IMR-90 (cell line): ENCODE results near the gene ABCA8. TPM values are rescaled to one million over a fixed set of nuclear protein-coding genes. Genes with fewer than 3 reads are reported as not detected.

Experiments
- ATAC-seq: fragments of 200-7000 bp; cut with Tn5 transposase; 2 replicates; pipeline ENCODE4 v1.9.1; 2020; ENCODE audit warnings: low read depth, mild to moderate bottlenecking, moderate library complexity
- BruUV-seq: library from RNA; stranded (reverse); fragments of 400-500 nt; replicated peaks from 2 replicates; lab custom pipeline; 2021; lab: Mats Ljungman, UMichigan
- CTCF ChIA-PET: fragments of 300-600 bp; formaldehyde crosslinking; extraction: SDS; loops from one replicate; lab custom pipeline; 2021; ENCODE audit warnings: antibody characterized with exemption; lab: Yijun Ruan, JAX
- POLR2A ChIA-PET: fragments of 300-600 bp; sonication (Branson Sonifier 250); formaldehyde crosslinking; loops from one replicate; lab custom pipeline; 2022; ENCODE audit warnings: antibody characterized with exemption; ENCODE audit not compliant: unreplicated experiment; lab: Charles Lee
- DNase-seq: peaks from one replicate; pipeline ENCODE4 v3.0.0; 2013
- H2AFZ ChIP-seq: replicated peaks from 2 replicates; pipeline ENCODE3; 2013; ENCODE audit warnings: low read length, mild to moderate bottlenecking; ENCODE audit not compliant: poor library complexity
- H2AK5ac ChIP-seq: 2 replicates; pipeline ENCODE4 v1.6.1; 2013; ENCODE audit warnings: low read depth, low read length, inconsistent platforms
- H2AK9ac ChIP-seq: replicated peaks from 2 replicates; pipeline ENCODE3; 2013; ENCODE audit warnings: mild to moderate bottlenecking, low read depth, low read length, moderate library complexity; ENCODE audit not compliant: poor library complexity
- H2BK120ac ChIP-seq: 2 replicates; pipeline ENCODE4 v1.6.1; 2013; ENCODE audit warnings: low read depth, low read length, inconsistent platforms
- H2BK15ac ChIP-seq: 3 replicates; pipeline ENCODE4 v1.6.1; 2013; ENCODE audit warnings: low read depth, low read length, inconsistent platforms
- H2BK20ac ChIP-seq: 2 replicates; pipeline ENCODE4 v1.6.1; 2013; ENCODE audit warnings: low read depth, mild to moderate bottlenecking, inconsistent platforms, low read length, moderate library complexity
- H2BK5ac ChIP-seq: 2 replicates; pipeline ENCODE4 v1.6.1; 2013; ENCODE audit warnings: mild to moderate bottlenecking, low read depth, low read length, inconsistent platforms; ENCODE audit not compliant: poor library complexity, severe bottlenecking
- H3K14ac ChIP-seq: replicated peaks from 2 replicates; pipeline ENCODE4 v1.6.1; 2013; ENCODE audit warnings: low read depth, low read length, inconsistent platforms
- H3K18ac ChIP-seq: 2 replicates; pipeline ENCODE4 v1.6.1; 2013; ENCODE audit warnings: low read depth, low read length, control low read depth
- H3K23ac ChIP-seq: 2 replicates; pipeline ENCODE4 v1.6.1; 2013; ENCODE audit warnings: low read depth, low read length, inconsistent platforms
- H3K27ac ChIP-seq: 2 replicates; pipeline ENCODE4 v1.5.1; 2013; ENCODE audit warnings: mild to moderate bottlenecking, control low read depth, low read length; ENCODE audit not compliant: insufficient read depth
- H3K27me3 ChIP-seq: 2 replicates; pipeline ENCODE4 v1.6.1; 2013; ENCODE audit warnings: low read length; ENCODE audit not compliant: control insufficient read depth, insufficient read depth
- H3K36me3 ChIP-seq: 2 replicates; pipeline ENCODE4 v1.6.1; 2013; ENCODE audit warnings: low read length, mixed read lengths; ENCODE audit not compliant: control insufficient read depth, insufficient read depth
- H3K4ac ChIP-seq: 2 replicates; pipeline ENCODE4 v1.6.1; 2013; ENCODE audit warnings: low read depth, low read length, inconsistent platforms
- H3K4me1 ChIP-seq: 2 replicates; pipeline ENCODE4 v1.6.1; 2013; ENCODE audit warnings: low read length, mixed read lengths; ENCODE audit not compliant: control insufficient read depth, insufficient read depth
- H3K4me2 ChIP-seq: 2 replicates; pipeline ENCODE4 v1.6.1; 2013; ENCODE audit warnings: low read depth, mild to moderate bottlenecking, control low read depth, low read length, moderate library complexity
- H3K4me3 ChIP-seq: 2 replicates; pipeline ENCODE4 v1.5.1; 2013; ENCODE audit warnings: low read depth, mild to moderate bottlenecking, control low read depth, low read length, moderate library complexity; ENCODE audit not compliant: insufficient read depth
- H3K56ac ChIP-seq: 2 replicates; pipeline ENCODE4 v1.6.1; 2013; ENCODE audit warnings: low read length, inconsistent platforms; ENCODE audit not compliant: insufficient read depth; ENCODE audit errors: extremely low read depth
- H3K79me1 ChIP-seq, 2 experiments: 2 replicates each; pipeline ENCODE4 v1.6.1; 2013; ENCODE audit warnings: low read length in 2 of 2, inconsistent platforms in 1 of 2, low read depth in 1 of 2
- H3K9ac ChIP-seq: 2 replicates; pipeline ENCODE4 v1.6.1; 2013; ENCODE audit warnings: low read depth, low read length, control low read depth
- H3K9me1 ChIP-seq: 2 replicates; pipeline ENCODE4 v1.6.1; 2013; ENCODE audit warnings: low read length, inconsistent platforms; ENCODE audit not compliant: insufficient read depth
- H3K9me3 ChIP-seq: 2 replicates; pipeline ENCODE4 v1.6.1; 2013; ENCODE audit warnings: low read length; ENCODE audit not compliant: control insufficient read depth, insufficient read depth
- H4K20me1 ChIP-seq: 2 replicates; pipeline ENCODE4 v1.6.1; 2013; ENCODE audit warnings: low read length, inconsistent platforms; ENCODE audit not compliant: insufficient read depth
- H4K5ac ChIP-seq: 2 replicates; pipeline ENCODE4 v1.6.1; 2013; ENCODE audit warnings: mild to moderate bottlenecking, low read depth, low read length, control low read depth
- H4K8ac ChIP-seq, 2 experiments: 2 replicates each; pipeline ENCODE4 v1.6.1; 2013; ENCODE audit warnings: low read depth in 2 of 2, low read length in 2 of 2, control low read depth in 1 of 2, inconsistent platforms in 1 of 2
- H4K91ac ChIP-seq: 2 replicates; pipeline ENCODE4 v1.6.1; 2013; ENCODE audit warnings: low read depth, low read length, inconsistent platforms; ENCODE audit not compliant: insufficient read depth
- CEBPB ChIP-seq: IDR thresholded peaks from 2 replicates; pipeline ENCODE4 v1.6.1; 2012; ENCODE audit warnings: low read depth, low read length, improper control_type of control experiment
- CHD1 ChIP-seq: IDR thresholded peaks from 2 replicates; pipeline ENCODE4 v1.6.1; 2012; ENCODE audit warnings: low read depth, low read length, improper control_type of control experiment
- FOS ChIP-seq: fragments of 150-350 bp; IDR thresholded peaks from 2 replicates; pipeline ENCODE4 v1.6.1; 2016; ENCODE audit warnings: low read depth, low read length
- MAFK ChIP-seq: IDR thresholded peaks from 2 replicates; pipeline ENCODE4 v1.6.1; 2012; ENCODE audit warnings: low read depth, low read length, improper control_type of control experiment
- MAZ ChIP-seq: IDR thresholded peaks from 2 replicates; pipeline ENCODE4 v1.6.1; 2012; ENCODE audit warnings: low read depth, mild to moderate bottlenecking, low read length, improper control_type of control experiment, moderate library complexity, borderline replicate concordance
- NFE2L2 ChIP-seq: fragments of 150-350 bp; IDR thresholded peaks from 2 replicates; pipeline ENCODE4 v1.6.1; 2016; ENCODE audit warnings: low read depth, mild to moderate bottlenecking, low read length
- POLR2A ChIP-seq: IDR thresholded peaks from 2 replicates; pipeline ENCODE4 v1.6.1; 2012; ENCODE audit warnings: mild to moderate bottlenecking, low read depth, low read length
- RAD21 ChIP-seq: IDR thresholded peaks from 2 replicates; pipeline ENCODE4 v1.6.1; 2012; ENCODE audit warnings: low read length, improper control_type of control experiment
- RCOR1 ChIP-seq: IDR thresholded peaks from 2 replicates; pipeline ENCODE4 v1.6.1; 2012; ENCODE audit warnings: mild to moderate bottlenecking, low read length, improper control_type of control experiment; ENCODE audit not compliant: insufficient replicate concordance
- RFX5 ChIP-seq: IDR thresholded peaks from 2 replicates; pipeline ENCODE4 v1.8.0; 2012; ENCODE audit warnings: low read depth, mild to moderate bottlenecking, low read length, moderate library complexity
- WGBS, 2 experiments: methylation state at CpG; one replicate each; pipeline versions ENCODE4 v1.1.5 to v1.1.7; 2013; ENCODE audit warnings: missing lambda C conversion rate in 2 of 2; ENCODE audit not compliant: insufficient read length in 1 of 2; ENCODE audit errors: extremely low coverage in 2 of 2; 5-methylcytosine and 5-hydroxymethylcytosine counted together
- dilution Hi-C: fragments of 300-500 bp; cut with HindIII; formaldehyde crosslinking; loops from one replicate; pipeline ENCODE4 v1.14.3; 2018; ENCODE audit warnings: low sequenced_read_pairs; ENCODE audit not compliant: unreplicated experiment
- in situ Hi-C: fragments of 300-500 bp; cut with MboI; formaldehyde crosslinking; loops from 3 replicates; pipeline ENCODE4 v1.14.3; 2019; ENCODE audit warnings: low sequenced_read_pairs, inconsistent platforms, mixed read lengths
- intact Hi-C: fragments of 100-400 bp; cut with micrococcal nuclease; formaldehyde crosslinking; loops from 2 replicates; pipeline ENCODE4 v1.10.0; 2022
- polyA plus RNA-seq, 3 experiments: library from polyadenylated mRNA; depleted of rRNA; stranded (reverse); fragments of >200 nt; gene quantifications; 2 replicates each; pipeline ENCODE4 v1.2.3, GENCODE V29; 2012; ENCODE audit warnings: low replicate concordance in 1 of 3
- total RNA-seq: library from RNA; depleted of rRNA; stranded (reverse); fragments of >200 nt; gene quantifications from 2 replicates; pipeline ENCODE4 v1.2.3, GENCODE V29; 2012
- TF ChIP-seq, protein P1 (sequence below): fragments of 150-350 bp; IDR thresholded peaks from 2 replicates; pipeline ENCODE4 v1.6.1; 2016; ENCODE audit warnings: low read depth, mild to moderate bottlenecking, low read length, moderate library complexity, borderline replicate concordance
- TF ChIP-seq, protein P2 (sequence below): conservative IDR thresholded peaks from 2 replicates; pipeline ENCODE4 v1.5.1; 2012; ENCODE audit warnings: mild to moderate bottlenecking, low read depth, low read length, improper control_type of control experiment
- TF ChIP-seq, protein P3 (sequence below): fragments of 150-350 bp; IDR thresholded peaks from 2 replicates; pipeline ENCODE4 v1.6.1; 2017; ENCODE audit warnings: mild to moderate bottlenecking, antibody characterized with exemption, low read length, low read depth

The ABCA8 gene
- total and polyA plus RNA-seq, 2 of the 4 experiments (the other 2 are of a cell fraction): 1.8 TPM

DNA sequence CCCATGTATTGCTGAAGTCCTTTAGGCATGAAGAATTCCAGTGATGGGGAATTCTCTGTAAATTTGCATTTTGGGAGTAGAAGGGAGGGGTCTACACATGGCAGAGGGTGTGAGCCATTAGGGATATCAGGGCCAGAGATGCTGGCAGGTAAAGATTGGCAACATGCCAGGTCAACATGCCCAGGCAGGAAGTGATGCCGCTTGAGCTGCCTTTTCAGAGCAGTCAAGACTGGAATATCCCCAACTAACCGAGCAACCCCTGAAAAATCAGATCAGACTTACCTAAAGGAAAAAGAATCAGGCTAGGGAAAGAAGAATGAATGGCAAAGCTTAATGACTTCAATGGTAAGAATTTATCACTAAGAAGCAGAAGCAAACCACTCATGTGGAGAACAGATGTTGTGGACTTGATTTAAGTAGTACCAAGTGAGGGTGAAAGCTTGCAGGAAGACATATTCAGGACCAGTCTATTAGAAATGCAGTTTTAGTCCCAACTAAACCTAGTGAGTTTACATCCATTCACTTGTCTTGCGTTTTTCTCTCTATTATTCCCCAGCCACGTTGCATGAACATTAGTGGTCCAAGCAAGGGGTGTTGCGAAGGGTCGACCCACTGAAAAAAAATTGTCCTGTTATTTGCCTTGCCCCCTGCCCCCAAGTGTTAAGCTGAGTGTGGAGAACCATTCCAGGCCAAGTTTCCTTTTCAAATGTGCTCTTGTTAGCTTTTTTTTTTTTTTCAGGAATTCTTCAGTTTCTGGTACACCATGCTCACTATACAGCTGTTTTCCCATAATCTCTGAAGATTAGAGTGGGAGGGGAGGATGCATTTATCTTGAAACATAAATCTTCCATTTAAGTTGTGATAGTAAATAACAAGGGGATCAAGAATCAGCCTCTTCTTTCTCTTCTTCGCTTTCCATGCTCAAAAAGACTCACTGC is 105.2 kb downstream of the ABCA8 start (continued):
- no peak for TF ChIP-seq MAFK

DNA sequence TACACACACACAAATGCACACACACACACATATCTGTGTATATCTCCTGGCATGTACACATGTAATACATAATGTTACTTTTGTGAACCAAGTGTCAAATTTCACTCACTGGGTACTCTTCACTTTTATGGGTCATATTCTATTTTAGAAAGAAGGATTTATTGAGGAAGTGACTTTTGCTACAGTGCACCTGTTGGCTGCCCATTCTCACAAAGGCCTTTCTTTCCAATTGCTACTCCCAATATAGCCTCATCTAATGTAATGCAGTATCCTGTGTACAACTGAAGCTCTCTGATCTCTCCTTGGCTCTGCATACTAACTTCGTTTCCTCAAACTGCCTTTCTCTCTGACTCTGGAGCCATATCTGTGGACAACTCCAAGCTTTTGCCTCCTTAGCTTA is 107.5 kb downstream of the ABCA8 start:
- no peak overlapping the region for H3K9ac ChIP-seq
- H2BK15ac ChIP-seq: no peak overlapping the region
- dilution Hi-C loops (no loop called here), intact Hi-C loops (no loop called here), in situ Hi-C loops (no loop called here)
- H3K36me3 ChIP-seq: no peaks in the 10 kb centered on the region
- no CpG with 5 or more reads among the region's 1 CpG for WGBS, 2 experiments
- H3K79me1 ChIP-seq: no peaks in the 10 kb centered on the region
- no peak overlapping the region for H2AFZ ChIP-seq
- no peak overlapping the region for H3K56ac ChIP-seq
- no peaks in the 10 kb centered on the region for H3K9me3 ChIP-seq
- BruUV-seq: no TSS peak
- H2BK20ac ChIP-seq: no peak overlapping the region
- H4K20me1 ChIP-seq: no peaks in the 10 kb centered on the region
- H3K14ac ChIP-seq: no peak overlapping the region
- DNase-seq (no peak), ATAC-seq (no peak)
- H3K18ac ChIP-seq: no peak overlapping the region
- no peak overlapping the region for H3K23ac ChIP-seq
- ChIA-PET CTCF (interaction anchor here (1.1 kb wide), 1 partner anchor 35 kb away, joined by 4 read pairs; no protein-coding TSS in a partner anchor), POLR2A (no interaction called here)
- no peaks in the 10 kb centered on the region for H3K9me1 ChIP-seq
- no peak overlapping the region for H4K8ac ChIP-seq
- H4K5ac ChIP-seq: no peak overlapping the region
- no peak overlapping the region for H3K4ac ChIP-seq
- H3K4me2 ChIP-seq: no peak overlapping the region
- H2BK5ac ChIP-seq: no peak overlapping the region
- no peak overlapping the region for H2BK120ac ChIP-seq
- no peak overlapping the region for H3K27ac ChIP-seq
- H2AK5ac ChIP-seq: no peak overlapping the region
- no peaks in the 10 kb centered on the region for H3K27me3 ChIP-seq
- H2AK9ac ChIP-seq: no peak overlapping the region
- no peak overlapping the region for H3K4me3 ChIP-seq
- no peaks in the 10 kb centered on the region for H3K4me1 ChIP-seq
- H4K91ac ChIP-seq: no peak overlapping the region
- TF ChIP-seq POLR2A: no peak
- no peak for TF ChIP-seq CHD1
- TF ChIP-seq, protein P1, sequence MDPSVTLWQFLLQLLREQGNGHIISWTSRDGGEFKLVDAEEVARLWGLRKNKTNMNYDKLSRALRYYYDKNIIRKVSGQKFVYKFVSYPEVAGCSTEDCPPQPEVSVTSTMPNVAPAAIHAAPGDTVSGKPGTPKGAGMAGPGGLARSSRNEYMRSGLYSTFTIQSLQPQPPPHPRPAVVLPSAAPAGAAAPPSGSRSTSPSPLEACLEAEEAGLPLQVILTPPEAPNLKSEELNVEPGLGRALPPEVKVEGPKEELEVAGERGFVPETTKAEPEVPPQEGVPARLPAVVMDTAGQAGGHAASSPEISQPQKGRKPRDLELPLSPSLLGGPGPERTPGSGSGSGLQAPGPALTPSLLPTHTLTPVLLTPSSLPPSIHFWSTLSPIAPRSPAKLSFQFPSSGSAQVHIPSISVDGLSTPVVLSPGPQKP: no peak
- TF ChIP-seq CEBPB: no peak
- no peak for TF ChIP-seq MAZ
- TF ChIP-seq RAD21: no peak
- TF ChIP-seq, protein P2, sequence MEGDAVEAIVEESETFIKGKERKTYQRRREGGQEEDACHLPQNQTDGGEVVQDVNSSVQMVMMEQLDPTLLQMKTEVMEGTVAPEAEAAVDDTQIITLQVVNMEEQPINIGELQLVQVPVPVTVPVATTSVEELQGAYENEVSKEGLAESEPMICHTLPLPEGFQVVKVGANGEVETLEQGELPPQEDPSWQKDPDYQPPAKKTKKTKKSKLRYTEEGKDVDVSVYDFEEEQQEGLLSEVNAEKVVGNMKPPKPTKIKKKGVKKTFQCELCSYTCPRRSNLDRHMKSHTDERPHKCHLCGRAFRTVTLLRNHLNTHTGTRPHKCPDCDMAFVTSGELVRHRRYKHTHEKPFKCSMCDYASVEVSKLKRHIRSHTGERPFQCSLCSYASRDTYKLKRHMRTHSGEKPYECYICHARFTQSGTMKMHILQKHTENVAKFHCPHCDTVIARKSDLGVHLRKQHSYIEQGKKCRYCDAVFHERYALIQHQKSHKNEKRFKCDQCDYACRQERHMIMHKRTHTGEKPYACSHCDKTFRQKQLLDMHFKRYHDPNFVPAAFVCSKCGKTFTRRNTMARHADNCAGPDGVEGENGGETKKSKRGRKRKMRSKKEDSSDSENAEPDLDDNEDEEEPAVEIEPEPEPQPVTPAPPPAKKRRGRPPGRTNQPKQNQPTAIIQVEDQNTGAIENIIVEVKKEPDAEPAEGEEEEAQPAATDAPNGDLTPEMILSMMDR: no peak
- no peak for TF ChIP-seq FOS
- no peak for TF ChIP-seq RFX5
- no peak for TF ChIP-seq RCOR1
- TF ChIP-seq NFE2L2: no peak
- TF ChIP-seq, protein P3, sequence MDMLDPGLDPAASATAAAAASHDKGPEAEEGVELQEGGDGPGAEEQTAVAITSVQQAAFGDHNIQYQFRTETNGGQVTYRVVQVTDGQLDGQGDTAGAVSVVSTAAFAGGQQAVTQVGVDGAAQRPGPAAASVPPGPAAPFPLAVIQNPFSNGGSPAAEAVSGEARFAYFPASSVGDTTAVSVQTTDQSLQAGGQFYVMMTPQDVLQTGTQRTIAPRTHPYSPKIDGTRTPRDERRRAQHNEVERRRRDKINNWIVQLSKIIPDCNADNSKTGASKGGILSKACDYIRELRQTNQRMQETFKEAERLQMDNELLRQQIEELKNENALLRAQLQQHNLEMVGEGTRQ: no peak
